ENCODE data around the gene PTPRCAP. TPM values are rescaled to one million over a fixed set of nuclear protein-coding genes. Genes with fewer than 3 reads are reported as not detected.

The PTPRCAP gene
- total and polyA plus RNA-seq, 2 donors (not counting 1 experiment from before 2014, with no cell fraction given): 266 to 565 TPM

- Histone ChIP-seq H3K9ac (ENCODE audit: low read length) (no peak overlapping the region), H3K36me3 (replicated peaks in 1 of 2; ENCODE audit: control extremely low read depth in 1 of 2, control insufficient read depth in 1 of 2, extremely low read depth in 1 of 2, insufficient read depth in 2 of 2, low read length in 1 of 2) (no peaks in the 10 kb centered on the region), H3K27ac (ENCODE audit: low read length in 2 of 2) (no peak overlapping the region), H3K79me2 (ENCODE audit: control insufficient read depth, insufficient read depth, low read length) (peaks cover 41% of the 10 kb centered on the region), H4K20me1 (ENCODE audit: control insufficient read depth, insufficient read depth, low read length, poor library complexity, severe bottlenecking) (peaks cover 5% of the 10 kb centered on the region), H3K4me2 (replicated peaks; ENCODE audit: low read depth, low read length, poor library complexity, severe bottlenecking) (no peak overlapping the region), H3K4me3 (ENCODE audit: control extremely low read depth in 1 of 5, extremely low read depth in 1 of 5, insufficient read depth in 1 of 5, low read depth in 2 of 5, low read length in 4 of 5) (no peak overlapping the region), H2AFZ (ENCODE audit: insufficient read depth, low read depth, low read length, poor library complexity, severe bottlenecking) (no peak overlapping the region), H3K4me1 (ENCODE audit: control insufficient read depth in 2 of 2, insufficient read depth in 2 of 2, low read length in 2 of 2) (peaks cover 25 to 36% of the 10 kb centered on the region in 2 donors), H3K9me3 (ENCODE audit: control extremely low read depth in 1 of 3, control insufficient read depth in 2 of 3, insufficient read depth in 1 of 3, low read length in 2 of 3) (no peaks in the 10 kb centered on the region), H3K27me3 (replicated peaks in 1 of 4; ENCODE audit: control extremely low read depth in 1 of 4, control insufficient read depth in 3 of 4, insufficient read depth in 4 of 4, low read length in 3 of 4) (no peaks in the 10 kb centered on the region)
- WGBS (ENCODE audit: insufficient coverage): 96% methylated on average over 30 of the region's 34 CpGs
- no peak for ATAC-seq (ENCODE audit: low read depth)
- intact Hi-C loops (cut with micrococcal nuclease): no loop called here
- TF ChIP-seq CTCF (IDR thresholded peaks at IDR 0.05): no peak
- no peak for TF ChIP-seq EZH2 (IDR thresholded peaks at IDR 0.05; ENCODE audit: borderline replicate concordance, insufficient read depth, low read depth, low read length, poor library complexity, severe bottlenecking)
- DNase-seq: no peak
- H3K9me3 Mint-ChIP-seq (ENCODE audit: insufficient read depth): no peaks in the 10 kb centered on the region
- H3K27me3 Mint-ChIP-seq: no peaks in the 10 kb centered on the region
- H3K4me3 Mint-ChIP-seq: no peak overlapping the region
- peaks cover 33% of the 10 kb centered on the region for H3K4me1 Mint-ChIP-seq
- CTCF ChIA-PET: interaction anchor here (1.8 to 10.4 kb wide), 2 partner anchors 14 to 21 kb away, joined by 5 to 121 read pairs; partner anchors contain the start of genes PPP1CA, PTPRCAP and TBC1D10C
- H3K27ac Mint-ChIP-seq: no peak overlapping the region
- POLR2A ChIA-PET: interaction anchor here (0.6 to 10.7 kb wide), 3 partner anchors 21 to 269 kb away, joined by 3 to 195 read pairs (median 8); partner anchors contain the start of genes PPP1CA and TBC1D10C
These were observed 13.4 kb downstream of the PTPRCAP start for GRCh38 chr11:67423891-67424613.

DNA sequence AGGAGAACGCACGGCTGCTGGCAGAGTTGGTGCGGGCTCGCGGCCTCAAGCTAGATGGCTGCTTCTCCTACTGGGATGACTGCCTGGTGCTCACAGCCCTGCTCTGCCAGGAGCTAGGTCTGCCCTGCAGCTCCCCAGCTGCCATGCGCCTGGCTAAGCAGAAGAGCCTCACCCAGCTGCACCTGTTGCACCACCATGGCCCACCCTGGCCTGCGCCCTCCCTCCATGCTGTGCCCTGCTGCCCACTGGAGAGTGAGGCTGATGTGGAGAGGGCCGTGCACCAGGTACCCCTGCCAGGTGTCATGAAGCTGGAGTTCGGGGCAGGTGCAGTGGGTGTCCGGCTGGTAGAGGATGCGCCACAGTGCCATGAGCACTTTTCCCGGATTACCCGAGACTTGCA is 14.0 kb downstream of the PTPRCAP start:
- H3K4me3 ChIP-seq (ENCODE audit: control extremely low read depth in 1 of 5, extremely low read depth in 1 of 5, insufficient read depth in 1 of 5, low read depth in 2 of 5, low read length in 4 of 5): no peak overlapping the region
- H3K79me2 ChIP-seq (ENCODE audit: control insufficient read depth, insufficient read depth, low read length): peaks cover 35% of the 10 kb centered on the region
- CTCF ChIA-PET: interaction anchor here (1.2 to 10.4 kb wide), 3 partner anchors 11 to 20 kb away, joined by 3 to 121 read pairs (median 5); partner anchors contain the start of genes PPP1CA, PTPRCAP and TBC1D10C
- no peak for DNase-seq
- no peaks in the 10 kb centered on the region for H3K36me3 ChIP-seq (replicated peaks in 1 of 2; ENCODE audit: control extremely low read depth in 1 of 2, control insufficient read depth in 1 of 2, extremely low read depth in 1 of 2, insufficient read depth in 2 of 2, low read length in 1 of 2)
- no peak overlapping the region for H3K4me3 Mint-ChIP-seq
- no peak overlapping the region for H3K27ac Mint-ChIP-seq
- no peak overlapping the region for H3K27ac ChIP-seq (ENCODE audit: low read length in 2 of 2)
- TF ChIP-seq CTCF (IDR thresholded peaks at IDR 0.05) (no peak), EZH2 (IDR thresholded peaks at IDR 0.05; ENCODE audit: borderline replicate concordance, insufficient read depth, low read depth, low read length, poor library complexity, severe bottlenecking) (no peak)
- no peak for ATAC-seq (ENCODE audit: low read depth)
- peaks cover 28 to 37% of the 10 kb centered on the region in 2 donors for H3K4me1 ChIP-seq (ENCODE audit: control insufficient read depth in 2 of 2, insufficient read depth in 2 of 2, low read length in 2 of 2)
- intact Hi-C loops (cut with micrococcal nuclease): no loop called here
- no peaks in the 10 kb centered on the region for H3K27me3 Mint-ChIP-seq
- no peak overlapping the region for H2AFZ ChIP-seq (ENCODE audit: insufficient read depth, low read depth, low read length, poor library complexity, severe bottlenecking)
- 92% methylated on average over 13 of the region's 13 CpGs for WGBS (ENCODE audit: insufficient coverage)
- no peaks in the 10 kb centered on the region for H3K27me3 ChIP-seq (replicated peaks in 1 of 4; ENCODE audit: control extremely low read depth in 1 of 4, control insufficient read depth in 3 of 4, insufficient read depth in 4 of 4, low read length in 3 of 4)
- no peak overlapping the region for H3K4me2 ChIP-seq (replicated peaks; ENCODE audit: low read depth, low read length, poor library complexity, severe bottlenecking)
- H3K9me3 ChIP-seq (ENCODE audit: control extremely low read depth in 1 of 3, control insufficient read depth in 2 of 3, insufficient read depth in 1 of 3, low read length in 2 of 3): no peaks in the 10 kb centered on the region
- H4K20me1 ChIP-seq (ENCODE audit: control insufficient read depth, insufficient read depth, low read length, poor library complexity, severe bottlenecking): no peaks in the 10 kb centered on the region
- H3K4me1 Mint-ChIP-seq: peaks cover 34% of the 10 kb centered on the region
- no peaks in the 10 kb centered on the region for H3K9me3 Mint-ChIP-seq (ENCODE audit: insufficient read depth)
- no peak overlapping the region for H3K9ac ChIP-seq (ENCODE audit: low read length)
- POLR2A ChIA-PET: interaction anchor here (1.1 to 10.7 kb wide), 2 partner anchors 14 to 20 kb away, joined by 3 to 195 read pairs; partner anchors contain the start of genes PPP1CA, PTPRCAP and TBC1D10C
